SK-N-SH (cell line): Measurements from ENCODE around the gene DHODH. TPM values are rescaled to one million over a fixed set of nuclear protein-coding genes. Genes with fewer than 3 reads are reported as not detected.

Experiments
- CTCF ChIA-PET: fragments of 300-600, 350-600 bp; formaldehyde crosslinking; extraction: SDS; loops from one replicate; lab custom pipeline; 2021; lab: Yijun Ruan, JAX
- POLR2A ChIA-PET: fragments of 350-600 bp; sonication (Branson Sonifier 250); formaldehyde crosslinking; extraction: SDS; loops from one replicate; lab custom pipeline; 2020; ENCODE audit warnings: antibody characterized with exemption, inconsistent platforms; lab: Yijun Ruan, JAX
- DNase-seq: peaks from one replicate; pipeline ENCODE4 v3.0.0; 2012
- H2AFZ ChIP-seq: fragments of 200-600 bp; sonication (generic); 2 replicates; pipeline ENCODE4 v1.8.1; 2016; ENCODE audit warnings: antibody characterized with exemption, mild to moderate bottlenecking, low read depth
- H3F3A ChIP-seq: fragments of 200-600 bp; sonication (generic); replicated peaks from 2 replicates; pipeline ENCODE3; 2016; ENCODE audit warnings: antibody characterized with exemption, mild to moderate bottlenecking; ENCODE audit not compliant: insufficient read depth
- H3K27ac ChIP-seq, 2 experiments: fragments of 200-500 bp in 1 of 2; fragments of 200-600 bp in 1 of 2; sonication (Bioruptor generic) in 1 of 2; sonication (generic), shearing (Covaris generic) in 1 of 2; 2 replicates each; pipeline versions ENCODE4 v1.5.1 to v1.6.1; 2014 to 2016; ENCODE audit warnings: low read depth in 2 of 2, inconsistent platforms in 1 of 2, low read length in 1 of 2, mild to moderate bottlenecking in 1 of 2, mixed read lengths in 1 of 2
- H3K27me3 ChIP-seq: fragments of 200-600 bp; sonication (generic), shearing (Covaris generic); 2 replicates; pipeline ENCODE4 v1.6.1; 2016; ENCODE audit warnings: mixed run types; ENCODE audit not compliant: insufficient read depth
- H3K36me3 ChIP-seq, 2 experiments: fragments of 200-500 bp in 1 of 2; fragments of 200-600 bp in 1 of 2; sonication (Bioruptor generic) in 1 of 2; sonication (generic) in 1 of 2; replicated peaks in 1 of 2; 2 replicates each; pipeline versions ENCODE3 to v1.5.1; 2014 to 2016; ENCODE audit warnings: low read length in 1 of 2, mild to moderate bottlenecking in 1 of 2; ENCODE audit not compliant: insufficient read depth in 2 of 2, control insufficient read depth in 1 of 2
- H3K4me1 ChIP-seq, 2 experiments: fragments of 200-500 bp in 1 of 2; fragments of 200-600 bp in 1 of 2; sonication (Bioruptor generic) in 1 of 2; sonication (generic), shearing (Covaris generic) in 1 of 2; 2 replicates each; pipeline versions ENCODE4 v1.5.1 to v1.6.1; 2014 to 2016; ENCODE audit warnings: low read depth in 1 of 2, low read length in 1 of 2, mixed run types in 1 of 2; ENCODE audit not compliant: insufficient read depth in 2 of 2, control insufficient read depth in 1 of 2
- H3K4me2 ChIP-seq: fragments of 200-600 bp; sonication (generic), shearing (Covaris generic); 2 replicates; pipeline ENCODE4 v1.6.1; 2017; ENCODE audit warnings: mixed run types
- H3K4me3 ChIP-seq, 2 experiments: fragments of 200-500 bp in 1 of 2; fragments of 200-600 bp in 1 of 2; sonication (Bioruptor generic) in 1 of 2; sonication (generic), shearing (Covaris generic) in 1 of 2; 2 replicates each; pipeline versions ENCODE4 v1.5.1 to v1.8.1; 2014 to 2016; ENCODE audit warnings: low read depth in 2 of 2, inconsistent platforms in 1 of 2, low read length in 1 of 2, mild to moderate bottlenecking in 1 of 2, mixed read lengths in 1 of 2, moderate library complexity in 1 of 2
- H3K79me2 ChIP-seq: fragments of 200-600 bp; sonication (generic); 2 replicates; pipeline ENCODE4 v1.8.1; 2017; ENCODE audit warnings: mild to moderate bottlenecking; ENCODE audit not compliant: insufficient read depth
- H3K9ac ChIP-seq: fragments of 200-600 bp; sonication (generic); 2 replicates; pipeline ENCODE4 v1.6.1; 2017; ENCODE audit warnings: mixed run types
- H3K9me2 ChIP-seq: fragments of 200-600 bp; sonication (generic); 2 replicates; pipeline ENCODE4 v1.6.1; 2017; ENCODE audit warnings: mixed run types
- H3K9me3 ChIP-seq: fragments of 200-600 bp; sonication (generic); 2 replicates; pipeline ENCODE4 v1.6.1; 2017; ENCODE audit warnings: mixed run types, mild to moderate bottlenecking, moderate library complexity
- H4K20me1 ChIP-seq: fragments of 200-600 bp; sonication (generic); 2 replicates; pipeline ENCODE4 v1.6.1; 2017; ENCODE audit warnings: mild to moderate bottlenecking, mixed run types; ENCODE audit not compliant: insufficient read depth
- CHD2 ChIP-seq: fragments of 150-350 bp; IDR thresholded peaks from 2 replicates; pipeline ENCODE4 v1.6.1; 2018; ENCODE audit warnings: low read length; ENCODE audit not compliant: partially characterized antibody
- CTCF ChIP-seq: fragments of 200-600 bp; sonication (generic); IDR thresholded peaks from 2 replicates; pipeline ENCODE4 v1.6.1; 2017; ENCODE audit warnings: antibody characterized with exemption, mild to moderate bottlenecking, moderate library complexity
- EP300 ChIP-seq, 2 experiments: IDR thresholded peaks; 2 replicates each; pipeline versions ENCODE4 v1.4.0 to v1.6.1; 2012; ENCODE audit warnings: borderline replicate concordance in 1 of 2, low read depth in 1 of 2, low read length in 1 of 2
- FOXJ3 ChIP-seq: sonication (generic); formaldehyde crosslinking; IDR thresholded peaks from 2 replicates; pipeline ENCODE4 v1.5.1; 2020; ENCODE audit warnings: mild to moderate bottlenecking, missing genetic modification reagents
- GABPA ChIP-seq: IDR thresholded peaks from 2 replicates; pipeline ENCODE4 v1.4.0; 2012; ENCODE audit warnings: low read depth, mild to moderate bottlenecking
- IRF3 ChIP-seq: fragments of 150-350 bp; IDR thresholded peaks from 2 replicates; pipeline ENCODE4 v1.6.1; 2016; ENCODE audit warnings: mild to moderate bottlenecking, low read depth, low read length
- JUND ChIP-seq: IDR thresholded peaks from 2 replicates; pipeline ENCODE4 v1.4.0; 2012
- NFIC ChIP-seq: IDR thresholded peaks from 2 replicates; pipeline ENCODE4 v1.4.0; 2012; ENCODE audit warnings: borderline replicate concordance
- POLR2AphosphoS5 ChIP-seq: IDR thresholded peaks from 2 replicates; pipeline ENCODE4 v1.6.1; 2012; ENCODE audit warnings: low read depth, low read length
- RFX5 ChIP-seq: IDR thresholded peaks from 2 replicates; pipeline ENCODE4 v1.6.1; 2012; ENCODE audit warnings: mild to moderate bottlenecking, improper control_type of control experiment, low read length
- RXRA ChIP-seq: IDR thresholded peaks from 2 replicates; pipeline ENCODE4 v1.4.0; 2012; ENCODE audit warnings: low read depth, mild to moderate bottlenecking, borderline replicate concordance
- SIN3A ChIP-seq: IDR thresholded peaks from 2 replicates; pipeline ENCODE4 v1.6.1; 2012; ENCODE audit warnings: low read depth, mild to moderate bottlenecking, low read length, moderate library complexity, borderline replicate concordance
- TCF12 ChIP-seq: IDR thresholded peaks from 2 replicates; pipeline ENCODE4 v1.4.0; 2012
- TEAD4 ChIP-seq: IDR thresholded peaks from 2 replicates; pipeline ENCODE4 v1.4.0; 2012; ENCODE audit warnings: mild to moderate bottlenecking, borderline replicate concordance; ENCODE audit not compliant: insufficient read depth
- USF2 ChIP-seq: fragments of 150-350 bp; IDR thresholded peaks from 2 replicates; pipeline ENCODE4 v1.6.1; 2017; ENCODE audit warnings: antibody characterized with exemption, low read length, low read depth, borderline replicate concordance
- WGBS: methylation state at CpG from one replicate; pipeline ENCODE4 v1.1.6; 2017; ENCODE audit warnings: low lambda C conversion rate; 5-methylcytosine and 5-hydroxymethylcytosine counted together
- polyA plus RNA-seq, 3 experiments: library from polyadenylated mRNA; depleted of rRNA; stranded (reverse); fragments of >200 nt; gene quantifications; 2 replicates each; pipeline ENCODE4 v1.2.3, GENCODE V29; 2012
- TF ChIP-seq, protein P1 (sequence below): IDR thresholded peaks from 2 replicates; pipeline ENCODE4 v1.4.0; 2012; ENCODE audit warnings: low read depth
- TF ChIP-seq, protein P2 (sequence below): IDR thresholded peaks from 2 replicates; pipeline ENCODE4 v1.4.0; 2012; ENCODE audit warnings: low read depth, borderline replicate concordance

DHODH gene
- polyA plus RNA-seq, 1 of the 3 experiments (the other 2 are of a cell fraction), result 10.9 TPM

DNA sequence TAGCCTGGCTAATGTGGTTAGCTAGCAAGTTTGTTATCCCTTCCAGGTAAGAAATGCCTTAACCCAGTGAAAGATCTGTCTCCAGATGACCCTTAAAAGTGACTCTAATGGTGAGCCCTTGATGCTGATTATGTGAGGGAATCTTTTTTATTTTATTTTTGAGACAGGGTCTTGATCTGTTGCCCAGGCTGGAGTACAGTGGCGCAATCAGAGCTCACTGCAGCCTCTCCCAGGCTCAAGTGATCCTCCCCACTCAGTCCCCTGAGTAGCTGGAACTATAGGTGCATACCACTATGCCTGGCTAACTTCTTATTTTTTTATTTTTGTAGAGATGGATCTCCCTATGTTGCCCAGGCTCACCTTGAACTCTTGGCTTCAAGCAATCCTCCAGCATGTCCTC, 35.0 kb downstream of the DHODH start:
- Histone ChIP-seq H3K4me2 (no peak overlapping the region), H3K4me1 (no peaks in the 10 kb centered on the region), H3K27me3 (no peaks in the 10 kb centered on the region), H3K9me3 (no peaks in the 10 kb centered on the region), H3K27ac (no peak overlapping the region), H3K9me2 (no peaks in the 10 kb centered on the region), H4K20me1 (no peaks in the 10 kb centered on the region), H2AFZ (no peak overlapping the region), H3K36me3 (no peaks in the 10 kb centered on the region), H3K79me2 (no peaks in the 10 kb centered on the region; the same call in 1 of the 2 replicates), H3F3A (no peaks in the 10 kb centered on the region), H3K4me3 (no peak overlapping the region), H3K9ac (no peak overlapping the region)
- WGBS, result 56% methylated on average over 1 of the region's 1 CpG
- CTCF ChIA-PET, result no interaction called here
- DNase-seq, result no peak
- POLR2A ChIA-PET, result no interaction called here
- TF ChIP-seq RXRA (no peak), RFX5 (no peak), FOXJ3 (CRISPR knock-in tag) (no peak), TCF12 (no peak), EP300 (IDR thresholded peaks at IDR 0.05; ENCODE audit: borderline replicate concordance in 1 of 2, low read depth in 1 of 2, low read length in 1 of 2) (no peak)
- TF ChIP-seq, protein P1, sequence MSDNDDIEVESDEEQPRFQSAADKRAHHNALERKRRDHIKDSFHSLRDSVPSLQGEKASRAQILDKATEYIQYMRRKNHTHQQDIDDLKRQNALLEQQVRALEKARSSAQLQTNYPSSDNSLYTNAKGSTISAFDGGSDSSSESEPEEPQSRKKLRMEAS, result no peak
- TF ChIP-seq, all 33 proteins: peak for 0

DNA sequence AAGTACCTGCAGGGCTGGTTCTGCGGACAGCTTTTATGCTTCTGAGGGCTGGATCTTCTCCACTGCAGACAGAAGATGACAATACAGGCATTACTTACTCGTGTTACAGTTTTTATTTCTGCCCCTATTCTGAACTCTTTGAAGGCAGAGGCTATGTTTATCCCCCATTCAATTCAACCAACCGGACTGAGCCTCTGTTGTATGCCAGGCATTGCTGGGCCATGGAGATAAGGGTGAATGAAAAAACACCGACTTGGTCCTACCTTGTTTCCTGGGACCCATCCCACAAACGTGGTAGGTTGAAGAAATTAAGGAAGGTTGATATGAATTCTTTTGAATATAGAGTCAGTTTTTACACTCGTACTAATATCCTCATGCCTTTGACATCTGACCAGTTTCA, 35.8 kb downstream of the DHODH start:
- no peaks in the 10 kb centered on the region for H3K9me3 ChIP-seq
- CTCF ChIA-PET, result no interaction called here
- no peak overlapping the region for H3K9ac ChIP-seq
- no peaks in the 10 kb centered on the region for H3K27me3 ChIP-seq
- H3K9me2 ChIP-seq, result no peaks in the 10 kb centered on the region
- TF ChIP-seq CTCF (no peak), IRF3 (no peak), SIN3A (no peak), TCF12 (no peak), EP300 (IDR thresholded peaks at IDR 0.05; ENCODE audit: borderline replicate concordance in 1 of 2, low read depth in 1 of 2, low read length in 1 of 2) (no peak), USF2 (no peak), RFX5 (no peak), CHD2 (no peak), FOXJ3 (CRISPR knock-in tag) (no peak), TEAD4 (no peak), POLR2AphosphoS5 (no peak), GABPA (no peak), JUND (no peak), NFIC (no peak)
- TF ChIP-seq, protein P2, sequence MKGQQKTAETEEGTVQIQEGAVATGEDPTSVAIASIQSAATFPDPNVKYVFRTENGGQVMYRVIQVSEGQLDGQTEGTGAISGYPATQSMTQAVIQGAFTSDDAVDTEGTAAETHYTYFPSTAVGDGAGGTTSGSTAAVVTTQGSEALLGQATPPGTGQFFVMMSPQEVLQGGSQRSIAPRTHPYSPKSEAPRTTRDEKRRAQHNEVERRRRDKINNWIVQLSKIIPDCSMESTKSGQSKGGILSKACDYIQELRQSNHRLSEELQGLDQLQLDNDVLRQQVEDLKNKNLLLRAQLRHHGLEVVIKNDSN, result no peak
- TF ChIP-seq, all 33 proteins: peak for 0
- H3K4me3 ChIP-seq, result no peak overlapping the region
- H3K4me1 ChIP-seq, result no peaks in the 10 kb centered on the region
- no peaks in the 10 kb centered on the region for H3F3A ChIP-seq
- POLR2A ChIA-PET, result no interaction called here
- no peak overlapping the region for H2AFZ ChIP-seq
- WGBS, result 49% methylated on average over 6 of the region's 6 CpGs
- H3K36me3 ChIP-seq, result no peaks in the 10 kb centered on the region
- no peak overlapping the region for H3K4me2 ChIP-seq
- DNase-seq, result no peak
- H4K20me1 ChIP-seq, result no peaks in the 10 kb centered on the region
- H3K79me2 ChIP-seq, result no peaks in the 10 kb centered on the region; the same call in 1 of the 2 replicates
- H3K27ac ChIP-seq, result no peak overlapping the region
